Activated CD8-positive, alpha-beta T cell treated with anti-CD3 and anti-CD28 coated beads, Interleukin-2, amount 10 ng/mL, durations not matched to agents 7 days and 5 days (primary cell): ENCODE measurements around the gene PODNL1. TPM values are rescaled to one million over a fixed set of nuclear protein-coding genes. Genes with fewer than 3 reads are reported as not detected.

Experiments
- ATAC-seq: fragments of 150-1000 bp; cut with Tn5 transposase; one replicate; pipeline ENCODE4 v1.10.0; 2021; ENCODE audit warnings: moderate library complexity
- CTCF ChIA-PET: fragments of 350-600 bp; sonication (Branson Sonifier 250); formaldehyde crosslinking; loops from one replicate; lab custom pipeline; 2021; ENCODE audit warnings: antibody characterized with exemption; lab: Charles Lee
- POLR2A ChIA-PET: fragments of 350-600 bp; sonication (Branson Sonifier 250); formaldehyde crosslinking; loops from one replicate; lab custom pipeline; 2021; ENCODE audit warnings: antibody characterized with exemption; lab: Charles Lee
- DNase-seq: peaks from one replicate; pipeline ENCODE4 v3.0.0-alpha.2; 2020
- H3K27ac Mint-ChIP-seq: one replicate; pipeline ENCODE4 v1.8.0; 2021; ENCODE audit warnings: mild to moderate bottlenecking, mixed read lengths
- H3K27me3 Mint-ChIP-seq: one replicate; pipeline ENCODE4 v1.8.0; 2021; ENCODE audit warnings: low read depth, mixed read lengths
- H3K36me3 Mint-ChIP-seq: one replicate; pipeline ENCODE4 v1.8.0; 2021; ENCODE audit warnings: low read depth, mixed read lengths
- H3K4me1 Mint-ChIP-seq: one replicate; pipeline ENCODE4 v1.8.0; 2021; ENCODE audit warnings: low read depth, mixed read lengths
- H3K4me3 Mint-ChIP-seq: one replicate; pipeline ENCODE4 v1.8.0; 2021; ENCODE audit warnings: mild to moderate bottlenecking, mixed read lengths
- H3K9me3 Mint-ChIP-seq: one replicate; pipeline ENCODE4 v1.8.0; 2022; ENCODE audit warnings: mixed read lengths; ENCODE audit not compliant: insufficient read depth
- total RNA-seq, 2 experiments: library from RNA; stranded (reverse); gene quantifications; one replicate each; pipeline ENCODE4 v1.2.3, GENCODE V29; 2021

PODNL1 gene
- total RNA-seq, 2 experiments from 2014 or later, result 0.11 to 1.3 TPM

- DNase-seq (peak; percentile 97), ATAC-seq (peak; percentile 99)
- Mint-ChIP-seq H3K4me1 (peaks cover 36% of the 10 kb centered on the region), H3K36me3 (peaks cover 13% of the 10 kb centered on the region), H3K4me3 (peak within 1 kb of the TSS; percentile 83), H3K9me3 (peaks cover 3% of the 10 kb centered on the region), H3K27me3 (no peaks in the 10 kb centered on the region), H3K27ac (peak within 1 kb of the TSS; percentile 89)
- CTCF ChIA-PET, result interaction anchor here (0.6 to 1.9 kb wide), 4 partner anchors 42 to 231 kb away, joined by 3 to 7 read pairs (median 4); partner anchors contain the start of genes ASF1B and IL27RA
- POLR2A ChIA-PET, result interaction anchor here (1.1 to 1.4 kb wide), 2 partner anchors 11 to 44 kb away, joined by 4 to 10 read pairs; no protein-coding TSS in a partner anchor
These were observed 32.3 kb downstream of the PODNL1 start, which contains the start of the genes BRME1 and CC2D1A for GRCh38 chr19:13905634-13906520. Gene BRME1, minus strand, starts transcription at chr19:13906117. Its CDS starts 1,225 bp downstream, at chr19:13904892. Gene CC2D1A, plus strand, starts transcription at chr19:13906201. Its CDS starts 241 bp downstream, at chr19:13906442.

GRCh38 chr19:13902993-13903555 is 35.1 kb downstream of the PODNL1 start:
- peaks cover 36% of the 10 kb centered on the region for H3K4me1 Mint-ChIP-seq
- ChIA-PET CTCF (interaction anchor here (0.7 to 3.2 kb wide), 19 partner anchors 9 to 296 kb away, joined by 3 to 16 read pairs (median 3); partner anchors contain the start of gene IL27RA), POLR2A (interaction anchor here (0.6 to 0.9 kb wide), 3 partner anchors 49 to 196 kb away, joined by 3 to 5 read pairs (median 3); partner anchors contain the start of gene IL27RA)
- H3K9me3 Mint-ChIP-seq, result peaks cover 3% of the 10 kb centered on the region
- peak; percentile 62 for DNase-seq
- no peak for ATAC-seq
- peaks cover 4% of the 10 kb centered on the region for H3K36me3 Mint-ChIP-seq
- H3K4me3 Mint-ChIP-seq, result no peak overlapping the region
- H3K27ac Mint-ChIP-seq, result peak overlapping the region; percentile 39
- H3K27me3 Mint-ChIP-seq, result no peaks in the 10 kb centered on the region

GRCh38 chr19:13899912-13900584 is 38.2 kb downstream of the PODNL1 start:
- Mint-ChIP-seq H3K4me3 (no peak overlapping the region), H3K4me1 (peaks cover 19% of the 10 kb centered on the region), H3K9me3 (no peaks in the 10 kb centered on the region), H3K36me3 (no peaks in the 10 kb centered on the region), H3K27me3 (no peaks in the 10 kb centered on the region), H3K27ac (peak overlapping the region; percentile 55)
- ATAC-seq (no peak), DNase-seq (no peak)
- ChIA-PET POLR2A (interaction anchor here (0.9 kb wide), 1 partner anchor 52 kb away, joined by 3 read pairs; the partner anchor contains the start of gene DCAF15), CTCF (interaction anchor here (0.9 to 1.9 kb wide), 2 partner anchors 18 to 160 kb away, joined by 3 to 6 read pairs; no protein-coding TSS in a partner anchor)

- DNase-seq, result no peak
- Mint-ChIP-seq H3K4me3 (no peak overlapping the region), H3K27ac (no peak overlapping the region), H3K27me3 (no peaks in the 10 kb centered on the region), H3K4me1 (peaks cover 15% of the 10 kb centered on the region), H3K36me3 (no peaks in the 10 kb centered on the region), H3K9me3 (no peaks in the 10 kb centered on the region)
- ChIA-PET POLR2A (interaction anchor here (0.9 kb wide), 1 partner anchor 53 kb away, joined by 3 read pairs; the partner anchor contains the start of gene DCAF15), CTCF (interaction anchor here (0.9 to 1.9 kb wide), 3 partner anchors 18 to 160 kb away, joined by 3 to 6 read pairs (median 3); partner anchors contain the start of gene IL27RA)
- no peak for ATAC-seq
These were observed 38.8 kb downstream of the PODNL1 start for GRCh38 chr19:13899393-13899792.

- H3K4me1 Mint-ChIP-seq, result no peaks in the 10 kb centered on the region
These were observed 42.0 kb downstream of the PODNL1 start for GRCh38 chr19:13896227-13896626.

GRCh38 chr19:13894552-13894951 is 43.7 kb downstream of the PODNL1 start:
- POLR2A ChIA-PET, result no interaction called here
- Mint-ChIP-seq H3K36me3 (no peaks in the 10 kb centered on the region), H3K4me3 (no peak overlapping the region), H3K27ac (no peak overlapping the region), H3K4me1 (no peaks in the 10 kb centered on the region), H3K9me3 (no peaks in the 10 kb centered on the region), H3K27me3 (no peaks in the 10 kb centered on the region)
- DNase-seq (no peak), ATAC-seq (no peak)
- CTCF ChIA-PET, result interaction anchor here (1.0 to 1.3 kb wide), 2 partner anchors 8 to 178 kb away, joined by 4 to 6 read pairs; partner anchors contain the start of gene MISP3

More at GRCh38 chr19:13896227-13896626, 42.0 kb downstream of the PODNL1 start:
- no peaks in the 10 kb centered on the region for H3K27me3 Mint-ChIP-seq
- H3K27ac Mint-ChIP-seq, result no peak overlapping the region
- H3K36me3 Mint-ChIP-seq, result no peaks in the 10 kb centered on the region
- H3K4me3 Mint-ChIP-seq, result no peak overlapping the region
- no peak for DNase-seq
- no peak for ATAC-seq
- no peaks in the 10 kb centered on the region for H3K9me3 Mint-ChIP-seq
- CTCF ChIA-PET, result no interaction called here
- POLR2A ChIA-PET, result no interaction called here

- Mint-ChIP-seq H3K27me3 (no peaks in the 10 kb centered on the region), H3K27ac (no peak overlapping the region), H3K4me1 (no peaks in the 10 kb centered on the region), H3K4me3 (no peak overlapping the region), H3K9me3 (no peaks in the 10 kb centered on the region), H3K36me3 (no peaks in the 10 kb centered on the region)
- no peak for DNase-seq
- no peak for ATAC-seq
- ChIA-PET CTCF (no interaction called here), POLR2A (interaction anchor here (0.6 kb wide), 2 partner anchors 95 to 136 kb away, joined by 3 to 7 read pairs; no protein-coding TSS in a partner anchor)
These were observed 45.3 kb downstream of the PODNL1 start for GRCh38 chr19:13892870-13893269.

GRCh38 chr19:13890136-13890535 is 48.1 kb downstream of the PODNL1 start:
- DNase-seq (no peak), ATAC-seq (no peak)
- Mint-ChIP-seq H3K27me3 (no peaks in the 10 kb centered on the region), H3K36me3 (no peaks in the 10 kb centered on the region), H3K4me1 (peaks cover 24% of the 10 kb centered on the region), H3K9me3 (no peaks in the 10 kb centered on the region), H3K4me3 (no peak overlapping the region), H3K27ac (no peak overlapping the region)
- ChIA-PET POLR2A (no interaction called here), CTCF (interaction anchor here (1.5 kb wide), 1 partner anchor 183 kb away, joined by 5 read pairs; no protein-coding TSS in a partner anchor)

GRCh38 chr19:13888281-13888680 is 49.9 kb downstream of the PODNL1 start:
- ATAC-seq (no peak), DNase-seq (no peak)
- no peaks in the 10 kb centered on the region for H3K9me3 Mint-ChIP-seq
- no peaks in the 10 kb centered on the region for H3K36me3 Mint-ChIP-seq
- peaks cover 4% of the 10 kb centered on the region for H3K27me3 Mint-ChIP-seq
- CTCF ChIA-PET, result interaction anchor here (0.8 to 1.4 kb wide), 2 partner anchors 8 to 184 kb away, joined by 3 read pairs; no protein-coding TSS in a partner anchor
- H3K4me3 Mint-ChIP-seq, result no peak overlapping the region
- POLR2A ChIA-PET, result no interaction called here
- H3K27ac Mint-ChIP-seq, result no peak overlapping the region
- peaks cover 35% of the 10 kb centered on the region for H3K4me1 Mint-ChIP-seq

- no peak overlapping the region for H3K27ac Mint-ChIP-seq
- H3K9me3 Mint-ChIP-seq, result no peaks in the 10 kb centered on the region
- H3K4me1 Mint-ChIP-seq, result peaks cover 40% of the 10 kb centered on the region
- CTCF ChIA-PET, result interaction anchor here (0.9 to 2.1 kb wide), 3 partner anchors 15 to 185 kb away, joined by 3 to 9 read pairs (median 3); partner anchors contain the start of gene MISP3
- POLR2A ChIA-PET, result no interaction called here
- peak; percentile 9 for ATAC-seq
- DNase-seq, result no peak
- H3K36me3 Mint-ChIP-seq, result no peaks in the 10 kb centered on the region
- H3K4me3 Mint-ChIP-seq, result no peak overlapping the region
- peaks cover 4% of the 10 kb centered on the region for H3K27me3 Mint-ChIP-seq
These were observed 50.7 kb downstream of the PODNL1 start for GRCh38 chr19:13887517-13887916.
